Smooth muscle cell of the umbilical artery (primary cell): Measurements from ENCODE around the gene IRAK2. TPM values are rescaled to one million over a fixed set of nuclear protein-coding genes. Genes with fewer than 3 reads are reported as not detected.

Source experiments
- total RNA-seq: library from RNA; depleted of rRNA; stranded (reverse); fragments of >200 nt; gene quantifications from 2 replicates; pipeline ENCODE4 v1.2.3, GENCODE V29; 2014

The IRAK2 gene, protein sequence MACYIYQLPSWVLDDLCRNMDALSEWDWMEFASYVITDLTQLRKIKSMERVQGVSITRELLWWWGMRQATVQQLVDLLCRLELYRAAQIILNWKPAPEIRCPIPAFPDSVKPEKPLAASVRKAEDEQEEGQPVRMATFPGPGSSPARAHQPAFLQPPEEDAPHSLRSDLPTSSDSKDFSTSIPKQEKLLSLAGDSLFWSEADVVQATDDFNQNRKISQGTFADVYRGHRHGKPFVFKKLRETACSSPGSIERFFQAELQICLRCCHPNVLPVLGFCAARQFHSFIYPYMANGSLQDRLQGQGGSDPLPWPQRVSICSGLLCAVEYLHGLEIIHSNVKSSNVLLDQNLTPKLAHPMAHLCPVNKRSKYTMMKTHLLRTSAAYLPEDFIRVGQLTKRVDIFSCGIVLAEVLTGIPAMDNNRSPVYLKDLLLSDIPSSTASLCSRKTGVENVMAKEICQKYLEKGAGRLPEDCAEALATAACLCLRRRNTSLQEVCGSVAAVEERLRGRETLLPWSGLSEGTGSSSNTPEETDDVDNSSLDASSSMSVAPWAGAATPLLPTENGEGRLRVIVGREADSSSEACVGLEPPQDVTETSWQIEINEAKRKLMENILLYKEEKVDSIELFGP
- 8.0 and 12.9 TPM in 2 replicates for total RNA-seq

GRCh38 chr3:10164546-10165393, at the start of gene IRAK2:
Gene IRAK2 (plus strand): TSS chr3:10164919. CDS start chr3:10164955, 36 bp downstream.

DNA sequence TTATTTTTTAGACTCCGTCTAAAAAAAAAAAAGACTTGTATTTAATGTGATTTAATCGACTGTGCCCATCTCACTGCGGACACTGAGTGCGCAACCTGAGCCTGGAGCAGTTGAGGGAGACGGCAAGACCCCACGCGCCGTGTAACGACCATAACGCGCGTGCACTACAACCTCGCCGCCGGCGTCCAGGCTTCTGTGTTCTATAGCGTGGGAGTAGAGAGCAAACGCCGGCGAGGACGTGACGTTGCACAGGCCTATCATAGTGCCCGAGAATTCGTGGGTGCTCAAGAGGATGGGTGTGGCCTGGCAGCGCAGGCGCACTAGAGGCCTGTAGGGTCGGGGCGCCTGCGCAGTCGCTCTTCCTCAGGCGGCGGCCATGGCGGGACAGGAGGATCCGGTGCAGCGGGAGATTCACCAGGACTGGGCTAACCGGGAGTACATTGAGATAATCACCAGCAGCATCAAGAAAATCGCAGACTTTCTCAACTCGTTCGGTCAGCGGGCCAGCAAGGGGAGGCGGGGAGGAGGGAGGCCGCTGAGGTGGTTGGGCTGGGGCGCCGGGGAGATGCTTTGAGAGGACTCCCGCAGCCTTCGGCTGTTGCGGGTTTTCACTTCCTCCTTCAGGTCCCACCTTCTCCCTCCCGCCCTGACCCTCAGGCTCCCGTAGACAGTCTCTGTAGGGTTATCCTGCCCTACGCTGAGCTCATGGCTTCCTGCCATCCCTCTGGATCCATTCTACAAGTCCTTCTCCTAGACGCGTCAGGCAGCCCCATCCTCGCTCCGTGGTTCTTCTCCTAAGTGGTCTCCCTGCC, 49.2 kb upstream of the IRAK2 start, which contains the start of gene BRK1:
TSS of gene BRK1 (plus strand) at position 350 of the 812 bp plus-strand sequence. CDS start at position 377, 27 bp downstream.

GRCh38 chr3:10248184-10248983, 83.7 kb downstream of the IRAK2 start, which contains the start of gene TATDN2:
Gene TATDN2 (plus strand): TSS chr3:10248459. CDS start chr3:10249201, 742 bp downstream.

GRCh38 chr3:10292505-10293419, 128.0 kb downstream of the IRAK2 start, which contains the start of gene GHRL:
Gene GHRL (minus strand): TSS chr3:10292947. CDS start chr3:10290180, 2,767 bp downstream.

Other genes with a start within 250 kb of the IRAK2 start
- gene IL17RC, start 247.8 kb upstream of the IRAK2 start, total RNA-seq: 21.5 and 35.0 TPM in 2 replicates
- 82.0 and 124 TPM in 2 replicates for gene CRELD1, start 231.1 kb upstream of the IRAK2 start, total RNA-seq
- gene PRRT3, start 212.5 kb upstream of the IRAK2 start, total RNA-seq: 2.4 and 3.0 TPM in 2 replicates
- gene EMC3, start 178.1 kb upstream of the IRAK2 start, total RNA-seq: 60.3 and 90.1 TPM in 2 replicates
- gene FANCD2, start 138.5 kb upstream of the IRAK2 start, total RNA-seq: 3.0 and 12.1 TPM in 2 replicates
- gene FANCD2OS, start 56.7 kb upstream of the IRAK2 start, total RNA-seq: not detected in 2 replicates
- gene BRK1, start 49.2 kb upstream of the IRAK2 start, total RNA-seq: 89.8 and 101 TPM in 2 replicates
- gene VHL, start 23.1 kb upstream of the IRAK2 start, total RNA-seq: 35.3 and 37.3 TPM in 2 replicates
- gene TATDN2, start 83.5 kb downstream of the IRAK2 start, total RNA-seq: 9.2 and 18.2 TPM in 2 replicates
- not detected in 2 replicates for gene GHRL, start 128.0 kb downstream of the IRAK2 start, total RNA-seq
- 309 and 391 TPM in 2 replicates for gene SEC13, start 156.2 kb downstream of the IRAK2 start, total RNA-seq